GM23248 (cell line): ENCODE results near the gene ZSCAN10.

Source experiments
- EZH2 ChIP-seq: fragments of 200-600 bp; sonication (generic); IDR thresholded peaks from 2 replicates; pipeline ENCODE4 v1.6.1; 2018; ENCODE audit warnings: antibody characterized with exemption, mild to moderate bottlenecking; ENCODE audit not compliant: insufficient read depth, poor library complexity, severe bottlenecking
- EZH2phosphoT487 ChIP-seq: fragments of 200-600 bp; sonication (generic); IDR thresholded peaks from 2 replicates; pipeline ENCODE4 v1.6.1; 2018; ENCODE audit warnings: antibody characterized with exemption, moderate library complexity, mild to moderate bottlenecking, low read depth; ENCODE audit not compliant: insufficient read depth

DNA sequence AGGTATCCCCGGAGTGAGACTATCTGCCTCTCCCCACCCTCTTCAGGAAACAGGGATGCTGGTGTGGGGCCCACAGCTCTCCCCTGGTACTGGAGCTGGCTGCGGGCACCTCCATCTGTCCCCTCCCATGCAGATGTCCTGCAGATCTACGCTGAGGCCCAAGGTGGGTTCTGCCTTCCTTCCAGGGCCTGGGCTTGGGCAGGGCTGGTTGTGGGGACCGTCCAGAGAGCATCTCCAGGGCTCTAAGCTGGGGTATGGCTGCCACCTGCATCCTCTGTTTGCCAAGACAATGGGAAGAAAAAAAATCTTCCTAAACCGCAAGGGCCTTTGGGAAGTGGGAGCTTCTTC is 48.6 kb upstream of the ZSCAN10 start:
- TF ChIP-seq EZH2 (no peak), EZH2phosphoT487 (no peak)
